ENCODE results near the gene GPR151.

Gene GPR151

DNA sequence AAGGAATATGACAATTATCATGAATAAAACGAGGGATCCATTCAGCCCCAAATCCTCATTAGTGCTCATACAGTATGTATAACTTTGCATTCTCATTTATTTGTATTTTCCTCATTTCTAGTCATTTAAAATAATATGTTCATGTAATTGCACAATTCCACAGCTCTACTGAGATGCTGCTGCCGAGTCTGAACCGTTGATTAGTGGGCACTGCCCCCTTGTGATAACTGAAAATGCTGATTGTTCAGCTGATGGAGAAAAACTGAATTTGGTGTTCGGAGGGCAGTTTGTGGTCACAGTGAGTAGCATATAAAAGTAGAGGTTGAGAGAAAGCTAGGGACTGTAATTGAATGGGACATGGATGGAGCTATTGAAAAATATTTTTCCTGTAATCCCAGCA, 12.2 kb upstream of the GPR151 start:
- H3K27ac ChIP-seq: no peak overlapping the region
- H3K27me3 ChIP-seq: no peaks in the 10 kb centered on the region
- H3K4me3 ChIP-seq (ENCODE audit: low read depth in 1 of 2, low read length in 1 of 2): no peak overlapping the region
- TF ChIP-seq, protein P1, sequence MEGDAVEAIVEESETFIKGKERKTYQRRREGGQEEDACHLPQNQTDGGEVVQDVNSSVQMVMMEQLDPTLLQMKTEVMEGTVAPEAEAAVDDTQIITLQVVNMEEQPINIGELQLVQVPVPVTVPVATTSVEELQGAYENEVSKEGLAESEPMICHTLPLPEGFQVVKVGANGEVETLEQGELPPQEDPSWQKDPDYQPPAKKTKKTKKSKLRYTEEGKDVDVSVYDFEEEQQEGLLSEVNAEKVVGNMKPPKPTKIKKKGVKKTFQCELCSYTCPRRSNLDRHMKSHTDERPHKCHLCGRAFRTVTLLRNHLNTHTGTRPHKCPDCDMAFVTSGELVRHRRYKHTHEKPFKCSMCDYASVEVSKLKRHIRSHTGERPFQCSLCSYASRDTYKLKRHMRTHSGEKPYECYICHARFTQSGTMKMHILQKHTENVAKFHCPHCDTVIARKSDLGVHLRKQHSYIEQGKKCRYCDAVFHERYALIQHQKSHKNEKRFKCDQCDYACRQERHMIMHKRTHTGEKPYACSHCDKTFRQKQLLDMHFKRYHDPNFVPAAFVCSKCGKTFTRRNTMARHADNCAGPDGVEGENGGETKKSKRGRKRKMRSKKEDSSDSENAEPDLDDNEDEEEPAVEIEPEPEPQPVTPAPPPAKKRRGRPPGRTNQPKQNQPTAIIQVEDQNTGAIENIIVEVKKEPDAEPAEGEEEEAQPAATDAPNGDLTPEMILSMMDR (IDR thresholded peaks at IDR 0.05): no peak
- no peaks in the 10 kb centered on the region for H3K4me1 ChIP-seq (ENCODE audit: control insufficient read depth in 1 of 2, insufficient read depth in 1 of 2, low read depth in 1 of 2, low read length in 1 of 2)
- H3K36me3 ChIP-seq: no peaks in the 10 kb centered on the region
- H3K9me3 ChIP-seq: no peaks in the 10 kb centered on the region

DNA sequence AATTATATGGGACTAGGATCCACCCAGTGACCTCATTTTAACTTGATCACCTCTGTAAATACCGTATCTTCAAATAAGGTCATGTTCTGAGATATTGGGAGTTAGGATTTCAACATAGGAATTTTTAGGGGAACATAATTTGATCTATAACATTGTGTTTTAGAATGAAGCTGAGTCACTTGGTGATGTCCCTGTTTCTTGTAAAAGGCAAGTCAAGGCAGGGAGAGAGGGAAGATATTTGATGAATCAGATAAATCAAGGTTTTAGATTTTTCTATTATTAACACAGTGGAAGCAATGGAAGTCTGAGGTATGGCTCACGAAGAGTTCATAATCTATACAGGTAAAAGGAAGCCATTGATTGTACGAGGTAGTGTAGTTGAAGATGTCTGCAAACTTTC, 11.8 kb upstream of the GPR151 start:
- Histone ChIP-seq H3K4me1 (ENCODE audit: control insufficient read depth in 1 of 2, insufficient read depth in 1 of 2, low read depth in 1 of 2, low read length in 1 of 2) (no peaks in the 10 kb centered on the region), H3K27me3 (no peaks in the 10 kb centered on the region), H3K36me3 (no peaks in the 10 kb centered on the region), H3K4me3 (ENCODE audit: low read depth in 1 of 2, low read length in 1 of 2) (no peak overlapping the region), H3K9me3 (no peaks in the 10 kb centered on the region), H3K27ac (no peak overlapping the region)
- TF ChIP-seq, protein P1 (IDR thresholded peaks at IDR 0.05): no peak

DNA sequence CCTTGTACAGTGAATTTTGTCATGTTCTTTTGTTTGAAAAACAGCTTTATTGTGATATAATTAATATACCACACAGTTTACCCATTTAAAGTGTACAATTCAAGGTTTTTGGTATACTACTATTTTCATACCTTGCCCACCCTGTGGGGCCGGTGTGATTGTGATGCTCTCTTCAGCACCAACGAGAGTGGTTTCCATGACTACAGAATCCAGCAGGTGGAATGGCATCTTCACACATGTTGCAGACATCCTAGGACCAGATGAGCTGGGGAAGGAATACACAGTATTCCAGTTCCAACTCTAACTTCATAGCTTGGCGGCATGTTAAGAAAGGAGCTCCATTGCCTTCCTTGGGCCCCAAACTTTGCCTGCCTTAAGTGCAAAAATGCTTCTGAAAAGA, 7.7 kb upstream of the GPR151 start:
- Histone ChIP-seq H3K27me3 (no peaks in the 10 kb centered on the region), H3K4me1 (ENCODE audit: control insufficient read depth in 1 of 2, insufficient read depth in 1 of 2, low read depth in 1 of 2, low read length in 1 of 2) (no peaks in the 10 kb centered on the region), H3K27ac (no peak overlapping the region), H3K9me3 (no peaks in the 10 kb centered on the region), H3K36me3 (no peaks in the 10 kb centered on the region), H3K4me3 (ENCODE audit: low read depth in 1 of 2, low read length in 1 of 2) (no peak overlapping the region)
- TF ChIP-seq, protein P1 (IDR thresholded peaks at IDR 0.05): no peak

DNA sequence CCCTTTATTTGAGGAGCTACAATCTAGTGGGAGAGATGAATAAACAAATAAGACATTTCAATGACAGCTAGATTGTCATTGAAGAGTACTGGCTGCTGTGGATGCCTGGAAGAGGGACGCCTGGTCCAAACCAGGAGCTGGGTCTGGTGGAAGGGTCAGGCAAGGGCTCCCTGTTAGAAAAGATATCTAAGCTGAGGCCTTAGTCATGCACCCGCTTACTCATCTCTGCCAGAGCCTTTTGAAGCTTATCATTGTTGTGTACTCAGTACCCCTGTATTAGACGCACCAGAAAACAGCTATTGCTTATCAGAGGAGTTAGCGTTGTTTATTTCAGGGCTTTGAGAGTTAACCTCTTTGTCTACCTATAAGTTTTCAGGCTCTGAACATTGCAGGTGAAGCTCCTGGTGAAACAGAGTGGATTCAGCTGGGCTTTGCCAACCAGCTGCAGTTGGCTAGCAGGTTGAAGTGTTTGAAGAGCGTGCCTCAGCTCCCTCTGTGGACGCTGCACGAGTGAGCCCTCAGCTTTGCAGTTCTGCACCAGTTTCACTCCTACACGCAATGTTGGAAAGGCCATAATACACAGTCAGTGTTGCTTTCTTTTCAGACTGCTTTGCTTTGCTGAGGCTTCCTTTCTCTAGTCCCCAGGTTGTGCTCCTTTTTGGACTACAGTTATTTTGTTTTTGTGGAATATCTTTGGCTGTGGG, 5.6 kb upstream of the GPR151 start:
- H3K27ac ChIP-seq: no peak overlapping the region
- H3K9me3 ChIP-seq: no peaks in the 10 kb centered on the region
- no peaks in the 10 kb centered on the region for H3K27me3 ChIP-seq
- H3K4me1 ChIP-seq (ENCODE audit: control insufficient read depth in 1 of 2, insufficient read depth in 1 of 2, low read depth in 1 of 2, low read length in 1 of 2): no peaks in the 10 kb centered on the region
- H3K36me3 ChIP-seq: no peaks in the 10 kb centered on the region
- H3K4me3 ChIP-seq (ENCODE audit: low read depth in 1 of 2, low read length in 1 of 2): no peak overlapping the region
- TF ChIP-seq, protein P1 (IDR thresholded peaks at IDR 0.05): no peak

DNA sequence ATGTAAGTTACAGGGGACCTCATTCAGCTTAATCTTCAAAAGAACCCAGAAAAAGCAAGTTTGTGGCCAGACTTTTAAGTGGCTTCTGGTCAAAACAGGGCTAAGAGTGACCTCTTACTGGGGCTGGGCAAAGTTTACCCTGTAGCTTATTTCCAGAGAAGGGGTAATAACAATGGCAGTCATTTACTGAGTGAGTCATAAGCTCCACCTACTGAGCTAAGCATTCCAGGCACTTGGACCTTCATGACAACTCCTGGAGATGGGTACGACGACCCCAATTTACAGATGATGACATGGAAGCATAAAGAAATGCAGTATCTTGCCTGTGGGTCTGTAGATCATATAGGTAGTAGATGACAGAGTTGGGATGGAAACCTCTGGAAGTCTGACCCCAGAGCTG, 4.7 kb upstream of the GPR151 start:
- H3K27ac ChIP-seq: no peak overlapping the region
- no peaks in the 10 kb centered on the region for H3K9me3 ChIP-seq
- H3K4me1 ChIP-seq (ENCODE audit: control insufficient read depth in 1 of 2, insufficient read depth in 1 of 2, low read depth in 1 of 2, low read length in 1 of 2): no peaks in the 10 kb centered on the region
- no peak overlapping the region for H3K4me3 ChIP-seq (ENCODE audit: low read depth in 1 of 2, low read length in 1 of 2)
- H3K36me3 ChIP-seq: no peaks in the 10 kb centered on the region
- no peaks in the 10 kb centered on the region for H3K27me3 ChIP-seq
- TF ChIP-seq, protein P1 (IDR thresholded peaks at IDR 0.05): no peak

Measured in neutrophil (primary cell).